Osteoblast (primary cell): ENCODE data around the gene ARHGEF26. TPM values are rescaled to one million over a fixed set of nuclear protein-coding genes. Genes with fewer than 3 reads are reported as not detected.

ENCODE experiments used
- DNase-seq: peaks from one replicate; pipeline ENCODE4 v3.0.0; 2011; ENCODE audit warnings: low spot score, mixed read lengths; ENCODE audit not compliant: insufficient read length; ENCODE audit errors: missing footprints
- H2AFZ ChIP-seq: 2 replicates; pipeline ENCODE4 v1.6.0; 2011; ENCODE audit warnings: mild to moderate bottlenecking, low read length
- H3K27ac ChIP-seq: 2 replicates; pipeline ENCODE4 v1.5.1; 2011; ENCODE audit warnings: mild to moderate bottlenecking, low read depth, low read length, moderate library complexity
- H3K27me3 ChIP-seq: 2 replicates; pipeline ENCODE4 v1.6.0; 2012; ENCODE audit warnings: mild to moderate bottlenecking, control low read depth, inconsistent platforms, low read length, moderate library complexity; ENCODE audit not compliant: insufficient read depth
- H3K36me3 ChIP-seq: 2 replicates; pipeline ENCODE4 v1.5.1; 2011; ENCODE audit warnings: mild to moderate bottlenecking, low read length, control low read depth, moderate library complexity; ENCODE audit not compliant: insufficient read depth
- H3K4me1 ChIP-seq: 2 replicates; pipeline ENCODE4 v1.5.1; 2011; ENCODE audit warnings: mild to moderate bottlenecking, low read length, control low read depth, moderate library complexity; ENCODE audit not compliant: insufficient read depth
- H3K4me2 ChIP-seq: 2 replicates; pipeline ENCODE4 v1.6.0; 2011; ENCODE audit warnings: mild to moderate bottlenecking, low read length; ENCODE audit not compliant: insufficient read depth
- H3K4me3 ChIP-seq: fragments of 200-600 bp; sonication (generic); 3 replicates; pipeline ENCODE4 v1.5.1; 2012; ENCODE audit warnings: mild to moderate bottlenecking, low read length, inconsistent platforms; ENCODE audit not compliant: insufficient read depth
- H3K79me2 ChIP-seq: 2 replicates; pipeline ENCODE4 v1.6.0; 2012; ENCODE audit warnings: mild to moderate bottlenecking, low read length, control low read depth, inconsistent platforms; ENCODE audit not compliant: insufficient read depth
- H3K9me3 ChIP-seq: 2 replicates; pipeline ENCODE4 v1.5.1; 2011; ENCODE audit warnings: low read depth, low read length, control low read depth
- H4K20me1 ChIP-seq: 2 replicates; pipeline ENCODE4 v1.6.0; 2012; ENCODE audit warnings: mild to moderate bottlenecking, low read length, control low read depth; ENCODE audit not compliant: insufficient read depth
- CTCF ChIP-seq: IDR thresholded peaks from 2 replicates; pipeline ENCODE4 v1.5.1; 2011; ENCODE audit warnings: mild to moderate bottlenecking, low read depth, low read length, moderate library complexity; ENCODE audit errors: extremely low read depth
- total RNA-seq: library from RNA; depleted of rRNA; stranded (reverse); fragments of >200 nt; gene quantifications from 2 replicates; pipeline ENCODE4 v1.2.3, GENCODE V29; 2012

ARHGEF26 gene
- total RNA-seq, 1 donor: 3.6 TPM

- DNase-seq: no peak
- Histone ChIP-seq H3K4me2 (no peak overlapping the region), H2AFZ (no peak overlapping the region), H3K27me3 (no peaks in the 10 kb centered on the region), H3K9me3 (no peaks in the 10 kb centered on the region), H3K4me1 (no peaks in the 10 kb centered on the region), H4K20me1 (no peaks in the 10 kb centered on the region), H3K36me3 (no peaks in the 10 kb centered on the region), H3K27ac (no peak overlapping the region), H3K4me3 (no peak overlapping the region), H3K79me2 (no peaks in the 10 kb centered on the region)
- TF ChIP-seq CTCF: no peak
These were observed 73.7 kb downstream of the ARHGEF26 start for GRCh38 chr3:154194877-154195276.

- H3K27me3 ChIP-seq: no peaks in the 10 kb centered on the region
- no peak overlapping the region for H3K4me3 ChIP-seq
- no peak for TF ChIP-seq CTCF
- H4K20me1 ChIP-seq: no peaks in the 10 kb centered on the region
- no peak overlapping the region for H2AFZ ChIP-seq
- no peaks in the 10 kb centered on the region for H3K79me2 ChIP-seq
- DNase-seq: no peak
- no peak overlapping the region for H3K27ac ChIP-seq
- no peaks in the 10 kb centered on the region for H3K9me3 ChIP-seq
- H3K36me3 ChIP-seq: no peaks in the 10 kb centered on the region
- no peaks in the 10 kb centered on the region for H3K4me1 ChIP-seq
- no peak overlapping the region for H3K4me2 ChIP-seq
These were observed 74.6 kb downstream of the ARHGEF26 start for GRCh38 chr3:154195620-154196356.

GRCh38 chr3:154197751-154198150 lies 76.6 kb downstream of the ARHGEF26 start:
- Histone ChIP-seq H2AFZ (no peak overlapping the region), H4K20me1 (no peaks in the 10 kb centered on the region), H3K9me3 (no peaks in the 10 kb centered on the region), H3K27me3 (no peaks in the 10 kb centered on the region), H3K4me2 (no peak overlapping the region), H3K4me1 (no peaks in the 10 kb centered on the region), H3K4me3 (no peak overlapping the region), H3K27ac (no peak overlapping the region), H3K79me2 (no peaks in the 10 kb centered on the region), H3K36me3 (no peaks in the 10 kb centered on the region)
- TF ChIP-seq CTCF: no peak
- no peak for DNase-seq

GRCh38 chr3:154209499-154209898 lies 88.3 kb downstream of the ARHGEF26 start:
- TF ChIP-seq CTCF: no peak

More at GRCh38 chr3:154209499-154209898, 88.3 kb downstream of the ARHGEF26 start:
- Histone ChIP-seq H3K4me1 (no peaks in the 10 kb centered on the region), H4K20me1 (no peaks in the 10 kb centered on the region), H3K79me2 (no peaks in the 10 kb centered on the region), H3K36me3 (no peaks in the 10 kb centered on the region), H3K27ac (no peak overlapping the region), H3K27me3 (no peaks in the 10 kb centered on the region), H2AFZ (no peak overlapping the region), H3K4me3 (no peak overlapping the region), H3K4me2 (no peak overlapping the region), H3K9me3 (no peaks in the 10 kb centered on the region)
- no peak for DNase-seq
